Measurements from ENCODE around the gene NMNAT2.

Gene NMNAT2

DNA sequence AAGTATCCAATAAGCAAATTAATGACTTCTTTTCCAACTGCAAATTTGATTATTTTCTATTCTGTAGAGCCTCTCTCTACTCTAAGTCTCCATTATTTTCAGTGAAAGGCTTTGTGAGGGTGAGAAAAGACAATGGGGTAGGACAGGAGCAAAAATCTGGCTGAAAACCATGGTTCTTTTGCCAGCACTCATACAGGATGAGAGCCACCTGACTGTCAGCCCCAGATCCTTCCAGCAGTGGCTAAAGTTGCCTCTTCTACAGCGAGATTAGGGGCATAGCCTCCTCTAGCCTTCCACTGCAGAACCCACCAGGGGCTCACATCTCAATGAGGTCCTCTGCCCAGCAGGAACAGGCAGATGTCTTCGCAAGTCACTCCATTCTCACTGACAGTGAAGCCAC, 23.7 kb downstream of the NMNAT2 start:
- no peaks in the 10 kb centered on the region for H3K79me2 ChIP-seq (ENCODE audit: low read length)
- no peak overlapping the region for H2AFZ ChIP-seq (ENCODE audit: low read depth, low read length)
- H3K9ac ChIP-seq (ENCODE audit: low read length) = no peak overlapping the region
- peaks cover 28% of the 10 kb centered on the region; the same call in 1 of the 2 replicates for H3K27me3 ChIP-seq (ENCODE audit: low read depth, low read length)
- H3K9me3 ChIP-seq (ENCODE audit: insufficient read depth, low read length) = no peaks in the 10 kb centered on the region
- no peaks in the 10 kb centered on the region for H3K36me3 ChIP-seq (replicated peaks; ENCODE audit: low read depth, low read length)
- H3K27ac ChIP-seq (ENCODE audit: low read length) = no peak overlapping the region
- H3K4me3 ChIP-seq (ENCODE audit: low read length) = no peak overlapping the region
- H3K4me2 ChIP-seq (ENCODE audit: low read length) = no peak overlapping the region
- TF ChIP-seq CTCF (IDR thresholded peaks at IDR 0.05; ENCODE audit: low read depth, low read length) (no peak), EZH2phosphoT487 (IDR thresholded peaks at IDR 0.05; ENCODE audit: low read depth) (no peak)
- no peaks in the 10 kb centered on the region for H3K4me1 ChIP-seq (ENCODE audit: low read length)
- no peaks in the 10 kb centered on the region for H4K20me1 ChIP-seq (ENCODE audit: insufficient read depth, low read length)

GRCh38 chr1:183391863-183392262, 26.3 kb downstream of the NMNAT2 start:
- no peak overlapping the region for H3K27ac ChIP-seq (ENCODE audit: low read length)
- H3K79me2 ChIP-seq (ENCODE audit: low read length) = no peaks in the 10 kb centered on the region
- TF ChIP-seq CTCF (IDR thresholded peaks at IDR 0.05; ENCODE audit: low read depth, low read length) = no peak
- TF ChIP-seq EZH2phosphoT487 (IDR thresholded peaks at IDR 0.05; ENCODE audit: low read depth) = no peak
- H3K27me3 ChIP-seq (ENCODE audit: low read depth, low read length) = peaks cover 35% of the 10 kb centered on the region
- no peaks in the 10 kb centered on the region for H3K36me3 ChIP-seq (replicated peaks; ENCODE audit: low read depth, low read length)
- no peaks in the 10 kb centered on the region for H4K20me1 ChIP-seq (ENCODE audit: insufficient read depth, low read length)
- H3K9me3 ChIP-seq (ENCODE audit: insufficient read depth, low read length) = no peaks in the 10 kb centered on the region
- no peak overlapping the region for H3K4me2 ChIP-seq (ENCODE audit: low read length)
- H2AFZ ChIP-seq (ENCODE audit: low read depth, low read length) = no peak overlapping the region
- H3K4me3 ChIP-seq (ENCODE audit: low read length) = no peak overlapping the region
- no peaks in the 10 kb centered on the region for H3K4me1 ChIP-seq (ENCODE audit: low read length)
- no peak overlapping the region for H3K9ac ChIP-seq (ENCODE audit: low read length)

DNA sequence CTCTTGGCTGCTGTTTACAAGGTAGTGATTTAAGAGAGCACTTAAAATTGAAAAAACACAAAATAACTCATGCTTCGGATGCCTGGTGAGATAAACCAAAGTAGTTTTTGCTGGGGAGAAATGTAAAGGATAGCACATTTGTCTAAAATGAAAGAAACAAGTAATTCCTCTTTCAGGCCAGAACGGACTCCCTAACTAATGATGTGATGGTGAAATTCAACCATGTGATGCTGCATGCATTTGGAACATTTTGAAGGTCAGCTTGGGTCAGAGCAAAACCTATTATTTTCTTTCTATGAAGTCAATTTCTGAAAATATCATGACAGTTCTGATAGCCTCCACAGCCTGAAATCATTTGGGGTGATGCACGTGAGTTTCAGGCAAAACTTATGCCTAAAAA, 27.6 kb downstream of the NMNAT2 start:
- peaks cover 34% of the 10 kb centered on the region for H3K27me3 ChIP-seq (ENCODE audit: low read depth, low read length)

DNA sequence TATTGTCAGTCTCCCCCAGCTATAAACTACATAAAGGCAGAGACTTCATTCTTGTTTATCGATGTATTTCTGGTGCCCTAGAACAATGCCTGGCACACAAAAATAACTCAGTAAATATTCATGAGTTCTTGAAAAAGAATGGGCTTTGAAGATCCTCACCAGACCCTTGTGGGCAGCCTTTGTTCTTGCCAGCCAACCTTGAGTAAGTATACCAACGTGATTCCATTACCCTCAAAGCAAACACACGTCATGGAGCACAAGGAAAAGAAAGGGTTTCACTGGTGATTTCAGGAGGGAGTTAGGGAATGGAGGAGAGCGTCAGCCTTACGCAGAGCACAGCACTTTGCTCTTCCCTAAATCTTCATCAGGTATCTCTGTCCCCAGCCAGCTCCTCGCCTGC, 29.4 kb downstream of the NMNAT2 start:
- no peak overlapping the region for H3K27ac ChIP-seq (ENCODE audit: low read length)
- H3K36me3 ChIP-seq (replicated peaks; ENCODE audit: low read depth, low read length) = no peaks in the 10 kb centered on the region
- H3K27me3 ChIP-seq (ENCODE audit: low read depth, low read length) = peaks cover 20% of the 10 kb centered on the region
- H3K4me3 ChIP-seq (ENCODE audit: low read length) = no peak overlapping the region
- H3K4me1 ChIP-seq (ENCODE audit: low read length) = no peaks in the 10 kb centered on the region
- no peaks in the 10 kb centered on the region for H4K20me1 ChIP-seq (ENCODE audit: insufficient read depth, low read length)
- no peak overlapping the region for H3K9ac ChIP-seq (ENCODE audit: low read length)
- H2AFZ ChIP-seq (ENCODE audit: low read depth, low read length) = no peak overlapping the region
- no peaks in the 10 kb centered on the region for H3K79me2 ChIP-seq (ENCODE audit: low read length)
- no peaks in the 10 kb centered on the region for H3K9me3 ChIP-seq (ENCODE audit: insufficient read depth, low read length)
- TF ChIP-seq CTCF (IDR thresholded peaks at IDR 0.05; ENCODE audit: low read depth, low read length) (no peak), EZH2phosphoT487 (IDR thresholded peaks at IDR 0.05; ENCODE audit: low read depth) (no peak)
- no peak overlapping the region for H3K4me2 ChIP-seq (ENCODE audit: low read length)

More for the DNA sequence above, 27.6 kb downstream of the NMNAT2 start:
- no peak overlapping the region for H3K27ac ChIP-seq (ENCODE audit: low read length)
- H4K20me1 ChIP-seq (ENCODE audit: insufficient read depth, low read length) = no peaks in the 10 kb centered on the region
- no peak overlapping the region for H3K9ac ChIP-seq (ENCODE audit: low read length)
- no peaks in the 10 kb centered on the region for H3K9me3 ChIP-seq (ENCODE audit: insufficient read depth, low read length)
- H3K4me1 ChIP-seq (ENCODE audit: low read length) = no peaks in the 10 kb centered on the region
- TF ChIP-seq EZH2phosphoT487 (IDR thresholded peaks at IDR 0.05; ENCODE audit: low read depth) (no peak), CTCF (IDR thresholded peaks at IDR 0.05; ENCODE audit: low read depth, low read length) (no peak)
- no peaks in the 10 kb centered on the region for H3K79me2 ChIP-seq (ENCODE audit: low read length)
- H2AFZ ChIP-seq (ENCODE audit: low read depth, low read length) = no peak overlapping the region
- no peak overlapping the region for H3K4me3 ChIP-seq (ENCODE audit: low read length)
- no peaks in the 10 kb centered on the region for H3K36me3 ChIP-seq (replicated peaks; ENCODE audit: low read depth, low read length)
- H3K4me2 ChIP-seq (ENCODE audit: low read length) = no peak overlapping the region

Data from OCI-LY3 (cell line).